PFSK-1 (cell line): Measurements from ENCODE around the gene NR3C1.

ENCODE experiments used
- FOXP2 ChIP-seq: optimal IDR thresholded peaks from 2 replicates; pipeline ENCODE3; 2011; ENCODE audit warnings: borderline replicate concordance, control low read depth, inconsistent platforms; ENCODE audit not compliant: insufficient read depth; ENCODE audit errors: extremely low read length, extremely low read depth
- POLR2AphosphoS5 ChIP-seq: IDR thresholded peaks from 2 replicates; pipeline ENCODE4 v1.6.1; 2012; ENCODE audit warnings: low read depth, mild to moderate bottlenecking, control low read depth, low read length, moderate library complexity
- REST ChIP-seq, 2 experiments: IDR thresholded peaks; 2 replicates each; pipeline versions ENCODE4 v1.6.1 to v1.8.0; 2011 to 2012; ENCODE audit warnings: low read depth in 2 of 2, low read length in 2 of 2, control low read depth in 1 of 2, inconsistent platforms in 1 of 2, mild to moderate bottlenecking in 1 of 2, moderate library complexity in 1 of 2; ENCODE audit not compliant: insufficient read depth in 1 of 2
- SIN3A ChIP-seq: IDR thresholded peaks from 2 replicates; pipeline ENCODE4 v1.6.1; 2012; ENCODE audit warnings: mild to moderate bottlenecking, low read length, moderate library complexity, borderline replicate concordance; ENCODE audit not compliant: insufficient read depth
- TAF1 ChIP-seq: IDR thresholded peaks from 2 replicates; pipeline ENCODE4 v1.6.1; 2012; ENCODE audit warnings: low read length, control low read depth, borderline replicate concordance; ENCODE audit not compliant: insufficient read depth

NR3C1 gene

GRCh38 chr5:143233031-143233430 is 170.5 kb downstream of the NR3C1 start:
- TF ChIP-seq POLR2AphosphoS5 = no peak
- TF ChIP-seq TAF1 = no peak
- TF ChIP-seq SIN3A = no peak
- TF ChIP-seq FOXP2 = no peak
- no peak for TF ChIP-seq REST (IDR thresholded peaks at IDR 0.05; ENCODE audit: insufficient read depth in 1 of 2, low read depth in 2 of 2, low read length in 2 of 2)

- TF ChIP-seq REST (IDR thresholded peaks at IDR 0.05; ENCODE audit: insufficient read depth in 1 of 2, low read depth in 2 of 2, low read length in 2 of 2) = no peak
- no peak for TF ChIP-seq SIN3A
- TF ChIP-seq TAF1 = no peak
- no peak for TF ChIP-seq POLR2AphosphoS5
- TF ChIP-seq FOXP2 = no peak
Observed at GRCh38 chr5:143231973-143232812, 171.3 kb downstream of the NR3C1 start.

GRCh38 chr5:143231416-143231815 is 172.1 kb downstream of the NR3C1 start:
- TF ChIP-seq TAF1 (no peak), POLR2AphosphoS5 (no peak), REST (IDR thresholded peaks at IDR 0.05; ENCODE audit: insufficient read depth in 1 of 2, low read depth in 2 of 2, low read length in 2 of 2) (no peak), FOXP2 (no peak), SIN3A (no peak)

- TF ChIP-seq SIN3A (no peak), POLR2AphosphoS5 (no peak), TAF1 (no peak), REST (IDR thresholded peaks at IDR 0.05; ENCODE audit: insufficient read depth in 1 of 2, low read depth in 2 of 2, low read length in 2 of 2) (no peak), FOXP2 (no peak)
Observed at GRCh38 chr5:143230676-143230996, 172.8 kb downstream of the NR3C1 start.
